GDM1 (cell line): ENCODE measurements around the gene GPR55.

ENCODE experiments used
- DNase-seq: peaks from one replicate; lab custom pipeline; 2025; lab: John Stamatoyannopoulos, UW

Gene GPR55

GRCh38 chr2:230934231-230935129 lies 9.4 kb upstream of the GPR55 start:
- DNase-seq, result no peak

GRCh38 chr2:230933521-230934180 lies 8.6 kb upstream of the GPR55 start:
- no peak for DNase-seq

GRCh38 chr2:230932556-230933511 lies 7.8 kb upstream of the GPR55 start:
- DNase-seq, result no peak

DNA sequence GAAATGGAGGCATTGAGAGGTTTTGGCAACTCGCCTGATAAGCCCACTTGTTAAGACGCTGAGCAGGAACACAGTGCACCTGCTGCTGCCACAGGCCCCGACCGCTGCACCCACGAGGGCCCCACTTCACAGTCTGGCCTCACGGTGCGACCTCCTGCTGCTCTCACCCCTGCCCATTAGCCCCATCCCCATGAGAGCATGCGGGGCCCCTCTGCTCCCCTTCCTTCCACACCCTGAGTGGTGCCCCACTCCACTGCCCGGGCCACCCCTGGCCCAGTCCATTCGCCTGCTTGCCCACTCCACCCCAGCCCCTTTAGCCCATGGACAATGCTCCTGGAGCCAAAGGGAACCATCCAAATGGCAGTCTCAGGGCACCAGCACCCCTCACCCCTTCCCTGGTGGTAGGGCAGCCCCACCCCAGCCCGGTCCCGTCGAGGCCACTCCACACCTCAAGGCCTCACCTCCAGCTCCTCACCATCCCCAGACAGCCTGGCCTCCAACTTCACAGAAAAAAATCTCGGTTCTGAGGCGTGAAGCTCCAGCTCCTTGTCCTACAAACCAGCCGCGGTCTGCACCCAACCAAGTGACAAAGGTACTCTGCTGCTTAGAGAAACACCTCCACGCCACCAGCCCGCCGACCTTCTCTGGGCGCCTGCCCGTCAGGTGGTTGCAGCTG lies 6.7 kb upstream of the GPR55 start:
- DNase-seq, result no peak

DNA sequence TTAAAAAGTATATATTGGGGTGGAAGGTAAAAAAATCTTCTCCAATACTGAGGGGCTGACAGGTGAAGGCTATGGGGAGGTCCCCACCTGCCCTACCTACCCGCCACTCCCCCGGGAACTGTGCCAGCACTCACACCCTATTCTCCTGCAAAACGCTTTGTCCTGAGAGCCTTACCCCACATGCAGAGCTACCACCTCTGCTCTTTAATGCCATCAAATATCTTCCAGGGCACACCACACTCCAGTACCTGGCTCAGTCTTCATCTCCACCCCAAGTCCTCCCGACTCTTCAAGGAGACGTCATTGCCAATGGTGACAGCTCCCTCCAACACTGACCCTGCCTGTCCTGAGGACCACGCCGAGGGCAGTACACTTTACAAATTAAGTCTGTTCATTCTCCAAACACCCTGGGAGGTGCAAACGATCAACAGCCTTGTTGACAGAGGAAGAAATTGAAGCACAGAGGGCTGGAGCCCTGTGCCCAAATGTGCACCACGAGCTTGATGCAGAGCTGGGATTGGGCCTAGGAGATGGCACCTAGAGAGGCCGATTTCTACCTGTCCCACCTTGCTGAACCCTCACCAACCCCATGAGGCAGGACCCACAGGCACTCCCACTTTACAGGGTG lies 6.0 kb upstream of the GPR55 start:
- no peak for DNase-seq

- DNase-seq, result no peak
Observed at GRCh38 chr2:230930149-230930780, 5.2 kb upstream of the GPR55 start.

GRCh38 chr2:230929381-230930148 lies 4.5 kb upstream of the GPR55 start:
- DNase-seq, result no peak

DNA sequence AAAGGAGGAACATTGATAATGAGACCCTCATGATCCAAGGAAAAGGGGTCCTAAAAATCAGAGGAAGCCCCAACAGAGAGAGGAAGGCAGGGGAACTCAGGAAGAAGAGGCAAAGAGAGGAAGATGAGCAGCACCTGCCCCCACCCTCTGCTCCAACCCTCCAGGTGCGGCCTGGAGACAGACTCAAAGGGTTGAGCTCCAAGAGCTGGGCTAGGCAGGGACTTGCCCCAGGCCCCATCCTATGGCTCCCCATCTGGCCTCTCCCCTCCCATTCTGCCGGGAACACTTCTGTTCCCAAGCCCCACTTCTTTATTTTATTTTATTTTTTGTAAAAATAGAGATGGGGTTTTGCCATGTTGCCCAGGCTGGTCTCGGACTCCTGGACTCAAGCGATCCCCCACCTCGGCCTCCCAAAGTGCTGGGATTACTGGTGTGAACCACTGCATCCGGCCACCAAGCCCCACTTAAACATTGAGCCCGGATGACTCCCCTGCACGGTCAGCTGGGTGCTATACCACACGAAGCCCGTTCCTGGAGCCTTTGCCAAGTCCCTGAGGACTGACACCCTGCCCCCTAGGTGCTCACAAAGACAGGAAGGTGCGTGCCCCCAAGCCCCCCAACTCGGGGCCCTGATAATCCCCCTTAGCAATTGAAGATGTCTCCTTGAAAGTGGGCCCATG lies 3.8 kb upstream of the GPR55 start:
- no peak for DNase-seq

GRCh38 chr2:230927711-230928341 lies 2.8 kb upstream of the GPR55 start:
- no peak for DNase-seq

- DNase-seq, result no peak
Observed at GRCh38 chr2:230925879-230926765, 1.1 kb upstream of the GPR55 start.

DNA sequence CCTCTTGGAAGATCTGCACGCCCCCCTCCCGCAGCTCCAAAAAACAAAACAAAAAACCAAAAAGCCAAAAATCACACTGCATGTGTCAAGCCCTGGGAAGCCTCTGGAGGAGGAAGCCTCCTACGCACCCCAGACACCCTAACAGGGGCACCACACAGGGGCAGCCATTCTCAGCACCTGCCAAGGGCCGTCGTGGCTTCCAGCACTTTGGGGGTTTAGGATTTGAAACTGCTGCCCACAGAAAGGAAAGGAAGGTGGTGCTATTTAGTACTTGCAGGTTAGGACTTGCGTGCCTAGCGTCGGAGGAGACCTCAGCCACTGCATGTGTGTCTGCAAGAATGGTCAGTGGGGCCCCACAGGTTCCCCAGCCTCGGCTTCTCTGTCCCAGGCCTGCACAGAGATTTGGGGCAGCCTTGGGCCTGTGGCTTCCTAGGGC lies 419 bp upstream of the GPR55 start:
- no peak for DNase-seq

DNA sequence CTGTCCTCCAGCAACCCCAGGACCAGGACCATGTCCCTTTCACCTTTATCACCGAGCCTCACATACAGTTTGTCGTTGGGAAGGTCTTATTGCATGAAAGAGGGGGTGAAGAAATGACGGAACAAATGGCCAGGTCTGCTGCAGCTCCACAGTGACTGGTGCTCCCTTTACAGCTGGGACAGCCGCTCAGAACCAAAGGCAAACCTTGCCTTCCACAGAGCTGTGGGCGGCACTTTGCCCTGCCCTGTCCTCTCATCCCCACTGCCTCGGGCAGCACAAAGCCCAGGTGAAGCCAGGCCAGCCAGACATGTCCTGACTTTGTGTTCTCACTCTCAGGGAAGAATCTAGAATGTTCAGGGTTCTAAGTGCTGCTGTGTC lies 961 bp downstream of the GPR55 start:
- DNase-seq, result no peak

- DNase-seq, result no peak
Observed at GRCh38 chr2:230922951-230923717, 1.9 kb downstream of the GPR55 start.

DNA sequence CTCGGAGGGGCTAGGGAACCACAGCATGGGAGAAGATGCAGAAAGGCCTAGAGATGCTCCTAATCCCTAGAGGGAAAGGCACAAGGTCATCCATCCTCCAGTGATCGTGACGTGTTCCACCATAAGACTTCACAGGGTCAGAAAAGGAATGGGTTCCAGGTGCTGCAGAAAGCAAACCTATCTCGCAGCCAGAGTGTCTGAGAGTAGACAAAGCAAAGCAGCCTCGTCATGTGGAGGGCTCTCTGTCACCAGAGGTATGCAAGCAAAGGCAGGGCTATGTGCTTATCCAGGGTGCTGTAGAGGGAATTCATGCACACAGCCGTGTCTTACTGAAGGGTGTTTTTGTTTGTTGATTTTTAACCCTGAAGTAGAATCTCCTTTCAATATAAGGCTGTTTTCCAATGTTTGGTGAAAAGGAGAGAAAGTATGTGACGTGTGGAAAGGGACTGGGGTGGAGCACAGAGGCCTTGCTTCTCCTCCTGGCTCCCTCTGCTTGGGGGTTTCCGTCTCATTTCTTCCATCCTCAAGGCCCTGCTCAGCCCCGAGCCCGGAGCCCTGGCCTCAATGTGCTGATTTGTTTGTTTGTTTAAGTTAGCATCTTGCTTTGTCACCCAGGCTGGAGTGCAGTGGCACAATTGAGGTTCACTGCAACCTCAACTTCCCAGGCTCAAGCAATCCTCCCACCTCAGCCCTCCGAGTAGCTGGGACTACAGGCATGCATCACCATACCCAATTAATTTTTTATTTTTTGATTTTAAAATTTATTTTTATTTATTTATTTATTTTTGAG lies 3.0 kb downstream of the GPR55 start:
- no peak for DNase-seq

GRCh38 chr2:230920167-230920566 lies 4.9 kb downstream of the GPR55 start:
- no peak for DNase-seq

GRCh38 chr2:230919681-230920080 lies 5.4 kb downstream of the GPR55 start:
- DNase-seq, result no peak
